G401.6 (cell line): ENCODE data around the gene C2CD4D.
"Not testable (repeated sequence)": the region's sequence is repeated elsewhere in the genome, so short reads cannot be mapped to it uniquely, and the experiment has no call there.

Experiments
- FAIRE-seq: peaks from 2 replicates; lab custom pipeline; 2012; peaks lifted over from hg19 to GRCh38; lab: Jason Lieb, UNC

C2CD4D gene

DNA sequence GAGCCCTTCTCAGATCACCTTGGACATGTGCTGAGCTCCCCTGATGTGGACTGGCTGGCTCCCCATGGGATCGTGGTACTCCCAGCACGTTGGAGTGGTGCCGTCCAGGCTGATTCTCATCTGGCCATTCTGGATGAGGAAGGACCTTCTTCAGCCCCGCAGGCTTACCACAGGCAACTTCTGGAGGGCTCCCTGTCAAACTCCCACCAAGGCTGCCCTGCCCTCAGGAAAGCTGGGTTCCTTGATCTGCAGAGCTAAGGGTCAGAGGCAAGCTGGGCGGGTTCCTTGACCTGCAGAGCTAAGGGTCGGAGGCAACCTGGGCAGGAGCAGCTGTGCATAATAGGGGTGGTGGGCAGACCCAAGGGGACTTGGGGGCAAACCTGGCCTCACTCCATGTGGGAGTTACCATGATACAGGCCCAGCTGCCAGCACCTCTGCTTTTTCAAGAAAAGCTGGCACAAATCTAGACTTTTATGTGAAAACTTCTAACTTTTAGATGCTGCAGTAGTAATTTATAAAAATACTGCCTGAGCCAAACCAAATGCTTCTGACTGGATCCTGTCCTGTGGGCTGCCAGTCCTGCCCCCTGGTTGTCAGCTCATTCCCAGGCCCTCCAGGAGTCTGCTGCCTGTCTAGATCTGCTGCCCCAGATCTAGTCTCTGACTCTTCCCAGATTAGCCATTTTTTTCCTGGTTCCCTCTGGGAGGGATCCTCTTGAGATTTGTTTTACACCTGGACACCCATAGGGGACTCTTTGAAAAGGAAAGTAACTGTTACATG is 19.5 kb upstream of the C2CD4D start:
- FAIRE-seq, result no peak

- FAIRE-seq, result no peak
Measured at GRCh38 chr1:151858030-151858746, 18.6 kb upstream of the C2CD4D start.

GRCh38 chr1:151855933-151856332 is 16.3 kb upstream of the C2CD4D start:
- FAIRE-seq, result no peak

GRCh38 chr1:151855516-151855915 is 15.9 kb upstream of the C2CD4D start:
- not testable (repeated sequence) for FAIRE-seq

DNA sequence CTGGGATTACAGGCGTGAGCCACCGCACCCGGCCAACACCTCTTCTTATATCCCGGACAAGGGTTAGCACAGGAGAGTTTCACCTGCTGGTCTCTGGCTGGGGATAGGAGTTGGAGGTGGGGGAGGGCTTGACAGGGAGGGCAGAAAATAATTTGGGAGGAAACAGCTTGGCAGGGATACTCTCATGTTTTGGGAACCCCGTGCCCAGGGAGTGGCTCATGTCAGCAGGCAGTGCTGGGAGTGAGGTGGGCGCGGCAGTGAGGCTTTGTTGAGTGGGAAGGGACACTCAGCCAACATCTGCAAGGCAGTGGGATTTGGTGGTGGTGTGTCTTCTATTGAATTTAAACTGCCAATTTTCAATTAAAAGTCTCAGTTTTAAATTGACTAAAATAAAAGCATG is 15.0 kb upstream of the C2CD4D start:
- no peak for FAIRE-seq

GRCh38 chr1:151853411-151853943 is 13.9 kb upstream of the C2CD4D start, which contains the start of gene THEM5:
Gene THEM5 (minus strand): TSS chr1:151853712. CDS start chr1:151853565, 147 bp downstream.
- FAIRE-seq, result no peak

DNA sequence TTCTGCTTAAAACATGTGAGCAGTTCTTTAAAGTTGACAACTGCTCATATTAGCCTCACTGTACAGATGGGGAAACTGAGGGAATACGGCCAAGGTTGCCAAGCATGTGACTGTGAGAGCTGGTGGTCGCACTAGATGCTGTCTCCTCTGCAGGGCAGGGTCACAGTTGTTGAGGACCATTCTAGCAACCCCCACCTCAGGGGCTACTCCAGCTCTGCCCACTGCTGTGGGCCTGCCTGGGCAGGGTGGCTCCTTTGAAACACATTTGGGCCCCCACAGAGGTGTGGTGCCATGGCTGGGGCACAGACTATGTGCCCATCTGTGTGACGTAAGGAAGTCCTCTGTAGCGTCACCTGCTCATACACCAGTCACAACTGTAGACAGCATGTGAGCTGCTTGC is 13.1 kb upstream of the C2CD4D start:
- no peak for FAIRE-seq

GRCh38 chr1:151851886-151852285 is 12.3 kb upstream of the C2CD4D start:
- no peak for FAIRE-seq

DNA sequence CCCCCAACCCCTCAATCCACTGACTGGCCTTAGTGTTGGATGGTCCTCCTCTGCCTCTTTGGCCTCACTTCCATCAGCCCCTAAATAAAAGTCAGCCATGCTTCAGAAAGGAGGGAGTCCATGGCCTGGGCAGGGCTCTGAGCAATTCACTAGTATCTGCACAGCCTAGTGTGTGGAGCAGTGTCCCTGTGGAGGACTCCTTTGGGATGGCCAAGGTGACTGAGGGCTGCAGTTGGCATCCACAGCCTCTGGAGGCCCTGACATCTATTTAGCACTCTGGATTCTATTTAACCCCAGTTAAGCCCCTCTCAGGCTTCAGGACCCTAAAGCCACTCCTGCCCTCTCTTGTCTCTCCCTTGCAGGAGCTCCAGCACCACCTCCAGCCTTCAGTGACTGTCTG is 10.3 kb upstream of the C2CD4D start:
- no peak for FAIRE-seq

GRCh38 chr1:151849126-151849525 is 9.5 kb upstream of the C2CD4D start:
- no peak for FAIRE-seq

DNA sequence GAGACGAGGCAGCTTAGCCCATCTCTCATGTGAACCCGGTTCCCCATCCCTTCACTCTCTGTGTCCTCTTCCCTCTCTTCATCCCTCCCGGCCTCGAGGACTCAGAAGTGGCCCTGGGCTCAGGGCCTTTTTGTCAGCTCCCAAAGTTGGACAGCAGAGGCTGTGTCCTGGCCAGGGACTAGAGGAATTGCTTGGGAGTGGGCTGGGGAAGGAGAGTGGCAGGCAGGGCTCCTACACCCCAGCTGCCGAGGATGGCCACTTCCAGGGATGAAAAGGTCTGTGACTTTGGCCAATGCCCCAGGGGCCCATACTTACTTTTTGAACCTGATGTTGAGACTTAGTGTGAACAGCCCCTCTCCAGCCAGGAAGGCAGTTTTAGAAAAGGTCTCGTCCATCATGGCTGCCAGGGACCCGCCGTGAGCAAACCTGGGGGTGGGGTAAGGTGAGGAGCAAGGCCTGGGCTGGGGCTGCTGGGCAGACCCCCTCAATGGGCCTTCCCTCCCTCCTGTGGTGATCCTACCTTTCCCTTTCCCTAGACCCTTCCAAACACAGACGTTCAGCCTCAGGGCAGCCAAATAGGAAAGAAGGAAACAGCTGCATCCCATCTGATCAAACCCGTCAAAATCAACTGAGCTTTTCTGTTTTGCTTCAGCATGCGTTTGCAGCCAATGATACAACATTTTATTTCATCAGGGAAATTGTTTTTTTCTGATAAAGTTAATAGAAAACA is 8.4 kb upstream of the C2CD4D start:
- no peak for FAIRE-seq

DNA sequence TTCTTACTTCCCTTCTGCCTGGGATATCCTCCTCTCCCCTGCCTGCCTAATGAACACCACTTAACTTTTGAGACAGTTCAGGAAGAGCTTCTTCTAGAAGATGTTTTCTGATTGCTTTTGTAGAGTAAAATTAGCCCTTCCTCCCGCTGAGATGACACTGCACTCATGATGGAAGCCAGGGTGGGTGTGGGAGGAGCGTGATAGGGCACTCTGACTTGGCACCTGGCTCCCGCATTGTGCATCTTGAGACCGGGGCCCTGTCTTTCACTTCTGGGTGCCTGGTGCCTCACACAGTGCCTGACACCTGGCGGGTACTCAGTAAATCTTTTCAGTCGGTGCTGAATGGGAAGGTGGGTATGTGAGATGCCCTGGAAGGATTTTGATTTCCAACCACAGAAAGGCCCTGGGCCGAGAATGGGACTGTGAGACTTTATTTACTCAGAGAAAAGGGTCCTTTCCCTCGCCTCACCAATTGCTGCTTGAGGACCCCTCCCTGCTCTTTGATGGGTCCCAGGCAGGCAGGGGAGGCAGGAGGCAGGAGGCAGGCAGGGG is 7.1 kb upstream of the C2CD4D start:
- no peak for FAIRE-seq

GRCh38 chr1:151846062-151846568 is 6.5 kb upstream of the C2CD4D start:
- FAIRE-seq, result no peak

- FAIRE-seq, result no peak
Measured at GRCh38 chr1:151843398-151843797, 3.8 kb upstream of the C2CD4D start.

DNA sequence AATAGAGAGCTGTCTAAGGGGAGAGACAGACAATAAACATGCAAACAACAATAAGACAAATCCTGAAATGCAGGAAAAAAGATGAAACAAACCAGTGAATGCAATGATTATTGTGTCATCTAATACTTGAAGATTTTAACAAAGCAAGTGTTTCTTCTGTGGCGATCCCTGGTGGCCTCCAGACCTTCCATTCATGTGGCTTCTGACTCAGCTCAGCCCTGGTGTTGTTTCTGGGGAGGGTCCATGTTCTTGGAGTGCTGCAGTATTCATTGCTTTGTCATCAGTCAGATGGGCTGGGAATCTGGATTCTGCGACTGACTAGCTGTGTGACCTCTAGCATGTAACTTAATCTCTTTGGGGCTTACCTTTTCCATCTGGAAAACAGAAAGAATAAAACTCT is 1.5 kb upstream of the C2CD4D start:
- FAIRE-seq, result no peak

- FAIRE-seq, result no peak
Measured at GRCh38 chr1:151840421-151840820, 801 bp upstream of the C2CD4D start.

GRCh38 chr1:151839082-151839412 is 573 bp downstream of the C2CD4D start:
- FAIRE-seq, result no peak

DNA sequence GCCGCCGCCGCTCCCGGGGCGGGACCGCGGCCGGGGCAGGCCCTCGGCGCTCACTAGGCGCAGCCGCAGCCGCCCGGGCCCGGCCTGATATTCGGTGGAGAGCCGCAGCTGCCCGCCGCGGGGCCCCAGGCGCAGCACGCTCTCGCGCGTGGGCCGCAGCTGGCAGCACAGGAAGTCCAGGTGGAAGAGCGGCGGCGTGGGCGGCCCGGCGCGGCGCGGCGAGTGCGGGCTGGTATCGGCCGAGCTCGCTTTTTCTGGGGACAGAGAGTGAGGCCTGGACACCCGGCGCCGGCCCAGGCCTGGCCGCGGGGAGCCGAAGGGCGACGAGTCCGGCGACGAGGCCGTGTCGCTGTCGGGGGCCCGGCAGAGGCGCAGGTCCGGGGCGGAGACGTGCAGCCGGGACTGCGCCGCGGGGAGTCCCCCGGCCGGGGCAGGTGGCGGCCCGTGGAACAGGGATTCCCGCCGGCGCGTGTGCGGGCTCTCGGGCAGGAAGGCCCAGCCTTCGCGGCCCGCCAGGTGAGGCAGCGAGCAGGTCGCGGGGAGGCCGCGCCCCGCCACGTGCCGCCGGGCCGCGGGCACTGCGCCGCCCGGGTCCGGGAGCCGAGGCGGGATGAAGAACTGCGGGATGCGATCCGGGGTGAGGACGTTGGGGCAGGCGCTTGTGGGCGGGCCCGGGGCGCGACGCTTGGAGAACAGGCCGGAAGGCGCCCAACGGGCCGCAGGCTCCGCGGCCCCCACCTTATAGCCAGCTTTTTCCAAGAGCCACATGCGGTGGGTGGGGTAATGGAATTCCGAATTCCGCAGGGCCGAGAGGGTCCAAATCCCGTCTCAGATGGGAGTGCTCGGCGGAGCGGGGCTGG is 1.2 kb downstream of the C2CD4D start:
- FAIRE-seq, result no peak

DNA sequence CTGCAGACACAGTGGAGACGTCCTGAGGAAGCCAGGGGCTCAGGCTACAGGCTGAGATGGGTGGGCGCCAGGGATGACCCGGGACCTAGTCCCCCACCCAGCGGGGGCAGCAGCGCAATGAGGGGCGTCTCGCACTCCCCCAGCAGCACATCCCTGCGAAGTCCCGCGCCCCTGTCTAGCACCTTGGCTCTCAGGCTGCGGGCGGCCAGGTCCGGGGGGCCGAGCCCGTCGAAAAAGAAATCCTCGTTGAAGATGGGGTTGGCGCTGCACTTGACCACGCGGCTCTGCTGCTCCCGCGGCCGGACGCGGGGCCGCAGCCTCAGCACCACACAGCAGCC is 1.8 kb downstream of the C2CD4D start:
- FAIRE-seq, result no peak

GRCh38 chr1:151837197-151837596 is 2.4 kb downstream of the C2CD4D start:
- FAIRE-seq, result no peak

GRCh38 chr1:151835596-151835995 is 4.0 kb downstream of the C2CD4D start:
- no peak for FAIRE-seq

GRCh38 chr1:151834239-151834638 is 5.4 kb downstream of the C2CD4D start:
- FAIRE-seq, result no peak
